K562 (cell line): ENCODE results near the gene ABT1. TPM values are rescaled to one million over a fixed set of nuclear protein-coding genes. Genes with fewer than 3 reads are reported as not detected.

Experiments
- CREB3L1 ChIP-seq: fragments of 450-650 bp; IDR thresholded peaks from 2 replicates; pipeline ENCODE4 v1.6.1; 2014; ENCODE audit warnings: low read depth, mild to moderate bottlenecking, moderate library complexity, borderline replicate concordance
- FOXA1 ChIP-seq: fragments of 450-650 bp; IDR thresholded peaks from 2 replicates; pipeline ENCODE4 v1.6.1; 2016; ENCODE audit warnings: mild to moderate bottlenecking, borderline replicate concordance
- FOXO4 ChIP-seq: fragments of 450-650 bp; formaldehyde crosslinking; IDR thresholded peaks from 2 replicates; pipeline ENCODE4 v1.4.0; 2020; ENCODE audit warnings: mild to moderate bottlenecking, moderate library complexity
- HINFP ChIP-seq: fragments of 450-650 bp; conservative IDR thresholded peaks from 2 replicates; pipeline ENCODE4 v1.6.1; 2016; ENCODE audit warnings: missing genetic modification characterization, low read depth, mild to moderate bottlenecking, control low read depth, missing compliant biosample characterization
- IRF9 ChIP-seq: fragments of 450-650 bp; IDR thresholded peaks from 2 replicates; pipeline ENCODE4 v1.6.1; 2016; ENCODE audit warnings: missing biosample characterization, missing genetic modification characterization
- MECOM ChIP-seq: fragments of 250-450 bp; sonication (Bioruptor Pico); IDR thresholded peaks from 2 replicates; pipeline ENCODE4 v1.8.0; 2022; ENCODE audit warnings: inconsistent platforms
- MTA1 ChIP-seq: fragments of 450-650 bp; IDR thresholded peaks from 2 replicates; pipeline ENCODE4 v1.6.1; 2017; ENCODE audit warnings: borderline replicate concordance
- RBFOX2 ChIP-seq: fragments of 200-400 bp; formaldehyde crosslinking; IDR thresholded peaks from 2 replicates; pipeline ENCODE4 v1.6.1; 2017; ENCODE audit warnings: low read depth, mild to moderate bottlenecking, low read length, moderate library complexity
- SMARCC2 ChIP-seq: fragments of 450-650 bp; IDR thresholded peaks from 2 replicates; pipeline ENCODE4 v1.6.1; 2017; ENCODE audit warnings: antibody characterized with exemption, moderate library complexity, mild to moderate bottlenecking, low read depth
- TAF9B ChIP-seq: fragments of 450-650 bp; IDR thresholded peaks from 2 replicates; pipeline ENCODE4 v1.6.1; 2018; ENCODE audit warnings: mild to moderate bottlenecking; ENCODE audit not compliant: partially characterized antibody
- TCF15 ChIP-seq: fragments of 250-450 bp; sonication (Bioruptor Pico); IDR thresholded peaks from 2 replicates; pipeline ENCODE4 v1.8.0; 2022; ENCODE audit warnings: moderate library complexity, mild to moderate bottlenecking, inconsistent platforms
- TEAD2 ChIP-seq: fragments of 450-650 bp; IDR thresholded peaks from 2 replicates; pipeline ENCODE4 v1.6.1; 2016; ENCODE audit warnings: missing genetic modification characterization, control low read depth, missing compliant biosample characterization
- ZBTB17 ChIP-seq: fragments of 450-650 bp; formaldehyde crosslinking; IDR thresholded peaks from 2 replicates; pipeline ENCODE4 v1.4.0; 2020; ENCODE audit warnings: mild to moderate bottlenecking
- ZBTB33 ChIP-seq: sonication (generic); formaldehyde crosslinking; IDR thresholded peaks from 2 replicates; pipeline ENCODE4 v1.8.1; 2023; ENCODE audit warnings: mild to moderate bottlenecking, missing genetic modification reagents
- ZNF324 ChIP-seq: fragments of 250-450 bp; sonication (Bioruptor Pico); IDR thresholded peaks from 2 replicates; pipeline ENCODE4 v1.4.0; 2020; ENCODE audit warnings: mild to moderate bottlenecking
- ZNF395 ChIP-seq: fragments of 200-800 bp; sonication (Bioruptor generic); IDR thresholded peaks from 2 replicates; pipeline ENCODE4 v1.6.1; 2017; ENCODE audit warnings: missing genetic modification characterization, missing compliant biosample characterization
- polyA plus RNA-seq, 8 experiments: library from polyadenylated mRNA; depleted of rRNA in 4 of 8; stranded (reverse) in 5 of 8; unstranded in 3 of 8; fragments of >200 nt; fragmentation: Nextera tagmentation in 2 of 8; fragmentation: Illumina TruSeq in 1 of 8; extraction: Ambion mirVana in 2 of 8; extraction: Trizol in 1 of 8; gene quantifications; 2 replicates each; pipeline versions ENCODE4 v1.2.1 to v1.2.3, GENCODE V29; 2011 to 2014; ENCODE audit warnings: inconsistent platforms in 1 of 8, missing spikeins in 1 of 8
- total RNA-seq, 7 experiments: library from RNA; depleted of rRNA in 6 of 7; stranded (reverse); fragments of >200 nt in 6 of 7; fragmentation: Illumina TruSeq in 2 of 7; extraction: Trizol in 2 of 7; gene quantifications; 2 replicates each; pipeline versions ENCODE4 v1.2.1 to v1.2.3, GENCODE V29; 2011 to 2021; ENCODE audit warnings: low replicate concordance in 1 of 7

ABT1 gene
- total and polyA plus RNA-seq, 9 of the 15 experiments (the other 6 are each of a cell fraction or from before 2014, with no cell fraction given) = 8.8 to 52.7 (median 40.7) TPM

- TF ChIP-seq CREB3L1 (no peak), SMARCC2 (no peak), TCF15 (CRISPR knock-in tag) (peak; percentile 81; the same call in 1 of the 2 replicates), ZBTB33 (peak; percentile 83), RBFOX2 (peak; percentile 57), ZNF395 (CRISPR knock-in tag) (peak; percentile 84), FOXO4 (CRISPR knock-in tag) (0 out of 2 replicates have a peak, but pooled peaks have one; percentile 68), MTA1 (0 out of 2 replicates have a peak, but pooled peaks have one; percentile 26), TEAD2 (peak; percentile 61; the same call in 1 of the 2 replicates), IRF9 (peak; percentile 81), ZBTB17 (CRISPR knock-in tag) (peak; percentile 79), FOXA1 (no peak), ZNF324 (CRISPR knock-in tag) (0 out of 2 replicates have a peak, but pooled peaks have one; percentile 14), HINFP (tag) (peak; percentile 64), TAF9B (no peak), MECOM (CRISPR knock-in tag) (peak; percentile 85)
Observed at GRCh38 chr6:26550250-26550993, 46.3 kb upstream of the ABT1 start (continued).
